ENCODE data around the gene TRAK1.
A peak's percentile ranks its signal among the peaks of the same experiment; 100 is the strongest.

DNA sequence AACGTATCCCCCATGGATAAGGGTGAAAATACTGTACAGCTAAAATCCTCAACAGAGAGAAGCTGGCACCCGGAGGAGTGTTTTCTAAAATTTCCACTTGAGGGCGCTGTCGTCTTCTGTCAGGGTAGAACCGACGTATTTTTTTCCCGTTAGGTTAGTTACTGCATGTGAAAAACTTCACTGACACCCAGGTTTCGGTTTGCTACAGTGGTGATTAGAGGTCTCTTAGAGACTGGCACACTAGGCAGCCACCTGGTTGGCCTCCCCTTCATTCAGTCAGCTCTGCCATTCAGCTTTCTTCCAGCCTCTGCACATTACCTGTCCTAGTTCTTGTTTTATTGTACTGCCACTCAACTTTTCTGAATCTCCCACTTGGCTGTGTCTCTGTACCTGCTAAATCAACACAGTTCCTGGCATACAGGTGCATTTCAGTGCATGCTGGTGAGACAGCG lies 156.4 kb downstream of the TRAK1 start:
- TF ChIP-seq POLR2AphosphoS5 (IDR thresholded peaks at IDR 0.05), result no peak
- TF ChIP-seq, protein P1, sequence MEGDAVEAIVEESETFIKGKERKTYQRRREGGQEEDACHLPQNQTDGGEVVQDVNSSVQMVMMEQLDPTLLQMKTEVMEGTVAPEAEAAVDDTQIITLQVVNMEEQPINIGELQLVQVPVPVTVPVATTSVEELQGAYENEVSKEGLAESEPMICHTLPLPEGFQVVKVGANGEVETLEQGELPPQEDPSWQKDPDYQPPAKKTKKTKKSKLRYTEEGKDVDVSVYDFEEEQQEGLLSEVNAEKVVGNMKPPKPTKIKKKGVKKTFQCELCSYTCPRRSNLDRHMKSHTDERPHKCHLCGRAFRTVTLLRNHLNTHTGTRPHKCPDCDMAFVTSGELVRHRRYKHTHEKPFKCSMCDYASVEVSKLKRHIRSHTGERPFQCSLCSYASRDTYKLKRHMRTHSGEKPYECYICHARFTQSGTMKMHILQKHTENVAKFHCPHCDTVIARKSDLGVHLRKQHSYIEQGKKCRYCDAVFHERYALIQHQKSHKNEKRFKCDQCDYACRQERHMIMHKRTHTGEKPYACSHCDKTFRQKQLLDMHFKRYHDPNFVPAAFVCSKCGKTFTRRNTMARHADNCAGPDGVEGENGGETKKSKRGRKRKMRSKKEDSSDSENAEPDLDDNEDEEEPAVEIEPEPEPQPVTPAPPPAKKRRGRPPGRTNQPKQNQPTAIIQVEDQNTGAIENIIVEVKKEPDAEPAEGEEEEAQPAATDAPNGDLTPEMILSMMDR (IDR thresholded peaks at IDR 0.05 in 8 of 11, conservative IDR thresholded peaks at IDR 0.05 in 3 of 11), result peak; percentile 22 to 79 (median 63)
- no peak for TF ChIP-seq POLR2A (IDR thresholded peaks at IDR 0.05)
